Muscle layer of colon (tissue), 2 donors: Measurements from ENCODE around the gene SLC13A4.

ENCODE experiments used
- H3K27ac ChIP-seq: one replicate; pipeline ENCODE4 v1.7.0; 2013; ENCODE audit warnings: low read depth, mild to moderate bottlenecking, low read length, moderate library complexity
- H3K27me3 ChIP-seq, 2 donors: one replicate each; pipeline ENCODE4 v1.7.0; 2013; ENCODE audit warnings: low read length in 2 of 2, mild to moderate bottlenecking in 2 of 2; ENCODE audit not compliant: insufficient read depth in 2 of 2, control insufficient read depth in 1 of 2
- H3K36me3 ChIP-seq: one replicate; pipeline ENCODE4 v1.7.0; 2013; ENCODE audit warnings: mild to moderate bottlenecking, low read length; ENCODE audit not compliant: insufficient read depth
- H3K4me1 ChIP-seq: one replicate; pipeline ENCODE4 v1.7.0; 2013; ENCODE audit warnings: mild to moderate bottlenecking, low read length; ENCODE audit not compliant: insufficient read depth
- H3K4me3 ChIP-seq, 2 donors: one replicate each; pipeline ENCODE4 v1.7.0; 2013; ENCODE audit warnings: low read length in 2 of 2, low read depth in 1 of 2, mild to moderate bottlenecking in 1 of 2, moderate library complexity in 1 of 2
- H3K9ac ChIP-seq: one replicate; pipeline ENCODE4 v1.7.0; 2013; ENCODE audit warnings: low read length
- H3K9me3 ChIP-seq: one replicate; pipeline ENCODE4 v1.7.0; 2013; ENCODE audit warnings: mild to moderate bottlenecking, low read length
- donor health status: abdominal sarcoma.
- donor health status: Adenocarcinoma of cecum.

Gene SLC13A4

GRCh38 chr7:135768064-135768463 is 40.1 kb upstream of the SLC13A4 start:
- Histone ChIP-seq H3K36me3 (no peaks in the 10 kb centered on the region), H3K9me3 (no peaks in the 10 kb centered on the region), H3K27ac (no peak overlapping the region), H3K9ac (no peak overlapping the region), H3K27me3 (no peaks in the 10 kb centered on the region), H3K4me3 (no peak overlapping the region), H3K4me1 (peaks cover 6% of the 10 kb centered on the region)

GRCh38 chr7:135763261-135763660 is 35.3 kb upstream of the SLC13A4 start:
- H3K4me1 ChIP-seq: peaks cover 10% of the 10 kb centered on the region
- H3K27ac ChIP-seq: no peak overlapping the region
- H3K36me3 ChIP-seq: no peaks in the 10 kb centered on the region
- H3K9ac ChIP-seq: no peak overlapping the region
- H3K27me3 ChIP-seq: no peaks in the 10 kb centered on the region
- H3K4me3 ChIP-seq: no peak overlapping the region
- H3K9me3 ChIP-seq: no peaks in the 10 kb centered on the region

- Histone ChIP-seq H3K4me3 (no peak overlapping the region), H3K9ac (no peak overlapping the region), H3K36me3 (no peaks in the 10 kb centered on the region), H3K4me1 (peaks cover 8% of the 10 kb centered on the region), H3K27ac (no peak overlapping the region), H3K27me3 (no peaks in the 10 kb centered on the region), H3K9me3 (no peaks in the 10 kb centered on the region)
Measured at GRCh38 chr7:135761751-135762488, 33.9 kb upstream of the SLC13A4 start.

GRCh38 chr7:135759532-135759931 is 31.5 kb upstream of the SLC13A4 start:
- no peaks in the 10 kb centered on the region for H3K36me3 ChIP-seq
- H3K9ac ChIP-seq: no peak overlapping the region
- no peak overlapping the region for H3K27ac ChIP-seq
- no peaks in the 10 kb centered on the region for H3K9me3 ChIP-seq
- no peaks in the 10 kb centered on the region for H3K27me3 ChIP-seq
- H3K4me3 ChIP-seq: no peak overlapping the region
- H3K4me1 ChIP-seq: peaks cover 21% of the 10 kb centered on the region

GRCh38 chr7:135758531-135758932 is 30.5 kb upstream of the SLC13A4 start:
- no peaks in the 10 kb centered on the region for H3K27me3 ChIP-seq
- no peaks in the 10 kb centered on the region for H3K36me3 ChIP-seq
- H3K9ac ChIP-seq: no peak overlapping the region
- H3K9me3 ChIP-seq: no peaks in the 10 kb centered on the region
- H3K4me1 ChIP-seq: peaks cover 21% of the 10 kb centered on the region
- H3K27ac ChIP-seq: no peak overlapping the region
- H3K4me3 ChIP-seq: peak overlapping the region; percentile 2 to 13

- H3K9me3 ChIP-seq: no peaks in the 10 kb centered on the region
- peak overlapping the region in 1 of 2 donors; percentile 13 for H3K4me3 ChIP-seq
- H3K9ac ChIP-seq: no peak overlapping the region
- no peaks in the 10 kb centered on the region for H3K27me3 ChIP-seq
- no peaks in the 10 kb centered on the region for H3K36me3 ChIP-seq
- H3K27ac ChIP-seq: peak overlapping the region; percentile 3
- peaks cover 21% of the 10 kb centered on the region for H3K4me1 ChIP-seq
Measured at GRCh38 chr7:135757719-135758411, 29.9 kb upstream of the SLC13A4 start.

- no peak overlapping the region for H3K4me3 ChIP-seq
- H3K9ac ChIP-seq: no peak overlapping the region
- H3K4me1 ChIP-seq: peaks cover 21% of the 10 kb centered on the region
- H3K27me3 ChIP-seq: no peaks in the 10 kb centered on the region
- no peaks in the 10 kb centered on the region for H3K9me3 ChIP-seq
- H3K36me3 ChIP-seq: no peaks in the 10 kb centered on the region
- H3K27ac ChIP-seq: no peak overlapping the region
Measured at GRCh38 chr7:135756191-135756590, 28.2 kb upstream of the SLC13A4 start.

GRCh38 chr7:135755351-135755753 is 27.4 kb upstream of the SLC13A4 start:
- no peak overlapping the region for H3K27ac ChIP-seq
- H3K4me1 ChIP-seq: peaks cover 21% of the 10 kb centered on the region
- no peak overlapping the region for H3K4me3 ChIP-seq
- no peaks in the 10 kb centered on the region for H3K27me3 ChIP-seq
- H3K9ac ChIP-seq: no peak overlapping the region
- H3K36me3 ChIP-seq: no peaks in the 10 kb centered on the region
- no peaks in the 10 kb centered on the region for H3K9me3 ChIP-seq

- peaks cover 27% of the 10 kb centered on the region for H3K4me1 ChIP-seq
- H3K9ac ChIP-seq: no peak overlapping the region
- no peaks in the 10 kb centered on the region for H3K27me3 ChIP-seq
Measured at GRCh38 chr7:135753616-135754413, 25.8 kb upstream of the SLC13A4 start.

GRCh38 chr7:135748770-135749169 is 20.8 kb upstream of the SLC13A4 start, which contains the start of gene FAM180A:
Gene FAM180A (minus strand): TSS chr7:135748813. CDS start chr7:135748580, 233 bp downstream.
- H3K4me1 ChIP-seq: peaks cover 18% of the 10 kb centered on the region
- H3K9me3 ChIP-seq: no peaks in the 10 kb centered on the region
- H3K9ac ChIP-seq: no peak within 1 kb of the TSS
- H3K4me3 ChIP-seq: peak within 1 kb of the TSS in 1 of 2 donors; percentile 49
- H3K27ac ChIP-seq: peak within 1 kb of the TSS; percentile 70
- H3K36me3 ChIP-seq: no peaks in the 10 kb centered on the region
- no peaks in the 10 kb centered on the region for H3K27me3 ChIP-seq

More at GRCh38 chr7:135753616-135754413, 25.8 kb upstream of the SLC13A4 start:
- Histone ChIP-seq H3K4me3 (no peak overlapping the region), H3K27ac (no peak overlapping the region), H3K36me3 (no peaks in the 10 kb centered on the region), H3K9me3 (no peaks in the 10 kb centered on the region)

- no peak overlapping the region for H3K9ac ChIP-seq
Measured at GRCh38 chr7:135747366-135747765, 19.4 kb upstream of the SLC13A4 start.

More at GRCh38 chr7:135747366-135747765, 19.4 kb upstream of the SLC13A4 start:
- peaks cover 18% of the 10 kb centered on the region for H3K4me1 ChIP-seq
- no peak overlapping the region for H3K27ac ChIP-seq
- no peaks in the 10 kb centered on the region for H3K27me3 ChIP-seq
- peak overlapping the region in 1 of 2 donors; percentile 49 for H3K4me3 ChIP-seq
- H3K36me3 ChIP-seq: no peaks in the 10 kb centered on the region
- no peaks in the 10 kb centered on the region for H3K9me3 ChIP-seq
